Uterus (tissue), 4 donors: ENCODE results near the gene OR1A1. TPM values are rescaled to one million over a fixed set of nuclear protein-coding genes. Genes with fewer than 3 reads are reported as not detected.

ENCODE experiments used
- DNase-seq, 2 donors: peaks; one replicate each; pipeline ENCODE4 v3.0.0-alpha.2; 2019 to 2020
- H3K27ac ChIP-seq, 2 donors: fragments of 200-600 bp; sonication (generic); 1 replicate in 1 of 2; 2 replicates in 1 of 2; pipeline ENCODE4 v1.5.1; 2016 to 2018
- H3K27me3 ChIP-seq, 2 donors: fragments of 200-600 bp; sonication (generic); one replicate each; pipeline ENCODE4 v1.5.1; 2018 to 2019; ENCODE audit warnings: control low read depth in 1 of 2
- H3K36me3 ChIP-seq, 2 donors: fragments of 200-600 bp; sonication (generic); one replicate each; pipeline ENCODE4 v1.5.1; 2019; ENCODE audit warnings: control low read depth in 1 of 2
- H3K4me1 ChIP-seq, 2 donors: fragments of 200-600 bp; sonication (generic); one replicate each; pipeline ENCODE4 v1.5.1; 2018 to 2019; ENCODE audit warnings: control low read depth in 1 of 2
- H3K4me3 ChIP-seq, 2 donors: fragments of 200-600 bp; sonication (generic); 1 replicate in 1 of 2; 2 replicates in 1 of 2; pipeline ENCODE4 v1.5.1; 2018 to 2019; ENCODE audit warnings: mild to moderate bottlenecking in 1 of 2
- H3K9me3 ChIP-seq, 2 donors: fragments of 200-600 bp; sonication (generic); one replicate each; pipeline ENCODE4 v1.5.1; 2019; ENCODE audit warnings: control low read depth in 1 of 2
- POLR2A ChIP-seq, 2 donors: fragments of 450-650 bp; IDR thresholded peaks; one replicate each; pipeline ENCODE4 v1.6.1; 2016; ENCODE audit warnings: antibody characterized with exemption in 2 of 2, mild to moderate bottlenecking in 1 of 2, moderate library complexity in 1 of 2
- intact Hi-C: fragments of 100-400 bp; cut with DNase I; formaldehyde crosslinking; loops from one replicate; pipeline ENCODE4 v1.15.1; 2023; ENCODE audit warnings: low total_unique reads
- total RNA-seq, 4 donors: library from RNA; depleted of rRNA in 3 of 4; stranded (reverse); fragments of >200 nt in 3 of 4; gene quantifications; one replicate each; pipeline versions ENCODE4 v1.1.0 to v1.2.4, GENCODE V29; 2014 to 2023
- TF ChIP-seq, protein P1 (sequence below), 4 experiments: fragments of 200-600 bp in 2 of 4; fragments of 450-650 bp in 2 of 4; sonication (generic) in 2 of 4; IDR thresholded peaks; one replicate each; pipeline ENCODE4 v1.5.1; 2016 to 2019; ENCODE audit warnings: antibody characterized with exemption in 4 of 4, mild to moderate bottlenecking in 2 of 4, moderate library complexity in 1 of 4
- donor health status: DM: yes; HTN: yes; CAD: no.

OR1A1 gene
- total RNA-seq = not detected

DNA sequence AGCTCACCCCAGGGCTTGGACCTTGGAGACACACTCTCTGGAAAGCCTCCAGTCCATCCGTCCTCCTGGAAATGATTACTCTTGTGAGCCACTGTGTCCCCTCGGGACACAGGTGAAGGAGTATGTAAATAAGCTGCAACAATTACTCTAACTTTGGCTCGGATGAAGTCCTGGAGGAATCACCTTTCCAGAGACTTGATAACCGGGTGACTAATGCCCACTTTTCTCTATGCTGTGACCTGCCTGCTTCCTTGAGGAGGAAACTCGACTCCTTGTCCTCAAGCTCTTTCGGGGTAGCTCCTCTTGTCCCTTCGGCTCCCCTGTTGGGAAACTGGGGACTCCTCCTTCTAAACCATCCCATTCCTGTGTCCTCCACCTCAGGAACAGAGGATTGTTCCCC is at the start of gene OR1A1:
OR1A1 (plus strand) TSS at position 301 of the 400 bp plus-strand sequence. CDS start 7,954 bp downstream, outside the sequence.
- Histone ChIP-seq H3K9me3 (no peaks in the 10 kb centered on the region), H3K27ac (no peak within 1 kb of the TSS), H3K4me3 (no peak within 1 kb of the TSS), H3K4me1 (no peaks in the 10 kb centered on the region), H3K36me3 (no peaks in the 10 kb centered on the region), H3K27me3 (no peaks in the 10 kb centered on the region)
- DNase-seq = no peak
- intact Hi-C loops = no loop called here
- no peak for TF ChIP-seq POLR2A (IDR thresholded peaks at IDR 0.05)
- TF ChIP-seq, protein P1, sequence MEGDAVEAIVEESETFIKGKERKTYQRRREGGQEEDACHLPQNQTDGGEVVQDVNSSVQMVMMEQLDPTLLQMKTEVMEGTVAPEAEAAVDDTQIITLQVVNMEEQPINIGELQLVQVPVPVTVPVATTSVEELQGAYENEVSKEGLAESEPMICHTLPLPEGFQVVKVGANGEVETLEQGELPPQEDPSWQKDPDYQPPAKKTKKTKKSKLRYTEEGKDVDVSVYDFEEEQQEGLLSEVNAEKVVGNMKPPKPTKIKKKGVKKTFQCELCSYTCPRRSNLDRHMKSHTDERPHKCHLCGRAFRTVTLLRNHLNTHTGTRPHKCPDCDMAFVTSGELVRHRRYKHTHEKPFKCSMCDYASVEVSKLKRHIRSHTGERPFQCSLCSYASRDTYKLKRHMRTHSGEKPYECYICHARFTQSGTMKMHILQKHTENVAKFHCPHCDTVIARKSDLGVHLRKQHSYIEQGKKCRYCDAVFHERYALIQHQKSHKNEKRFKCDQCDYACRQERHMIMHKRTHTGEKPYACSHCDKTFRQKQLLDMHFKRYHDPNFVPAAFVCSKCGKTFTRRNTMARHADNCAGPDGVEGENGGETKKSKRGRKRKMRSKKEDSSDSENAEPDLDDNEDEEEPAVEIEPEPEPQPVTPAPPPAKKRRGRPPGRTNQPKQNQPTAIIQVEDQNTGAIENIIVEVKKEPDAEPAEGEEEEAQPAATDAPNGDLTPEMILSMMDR (IDR thresholded peaks at IDR 0.05) = no peak

- TF ChIP-seq, protein P1 (IDR thresholded peaks at IDR 0.05) = no peak
- no peak for TF ChIP-seq POLR2A (IDR thresholded peaks at IDR 0.05)
- no peak for DNase-seq
- no peak overlapping the region for H3K27ac ChIP-seq
- intact Hi-C loops = no loop called here
- no peaks in the 10 kb centered on the region for H3K27me3 ChIP-seq
- no peak overlapping the region for H3K4me3 ChIP-seq
- H3K9me3 ChIP-seq = no peaks in the 10 kb centered on the region
- H3K4me1 ChIP-seq = no peaks in the 10 kb centered on the region
- no peaks in the 10 kb centered on the region for H3K36me3 ChIP-seq
Observed at GRCh38 chr17:3167574-3167973, 39.9 kb upstream of the OR1A1 start.

DNA sequence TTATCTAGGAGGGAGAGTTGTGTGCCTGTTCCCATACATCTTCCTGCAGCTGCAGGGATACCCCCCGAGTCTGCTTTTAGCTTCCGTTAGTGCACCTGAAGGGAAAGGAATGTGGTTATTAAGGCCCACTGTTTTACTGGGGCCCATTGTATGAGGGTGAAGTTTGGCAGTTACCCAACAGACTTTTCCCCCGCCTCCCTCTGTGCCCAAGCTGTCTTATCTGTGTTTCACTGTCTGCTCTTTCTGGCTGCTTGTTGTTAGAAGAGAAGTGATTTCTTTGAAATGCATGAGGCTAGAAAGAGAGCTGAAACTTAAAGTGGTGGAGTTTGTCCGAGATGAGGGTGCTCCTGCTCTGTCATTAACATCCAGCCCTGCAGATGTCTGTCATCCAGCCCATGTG is 17.5 kb upstream of the OR1A1 start:
- intact Hi-C loops = no loop called here
- Histone ChIP-seq H3K4me3 (no peak overlapping the region), H3K27ac (no peak overlapping the region), H3K4me1 (no peaks in the 10 kb centered on the region), H3K9me3 (no peaks in the 10 kb centered on the region), H3K27me3 (no peaks in the 10 kb centered on the region), H3K36me3 (no peaks in the 10 kb centered on the region)
- TF ChIP-seq, protein P1 (IDR thresholded peaks at IDR 0.05) = no peak
- no peak for TF ChIP-seq POLR2A (IDR thresholded peaks at IDR 0.05)
- DNase-seq = no peak

DNA sequence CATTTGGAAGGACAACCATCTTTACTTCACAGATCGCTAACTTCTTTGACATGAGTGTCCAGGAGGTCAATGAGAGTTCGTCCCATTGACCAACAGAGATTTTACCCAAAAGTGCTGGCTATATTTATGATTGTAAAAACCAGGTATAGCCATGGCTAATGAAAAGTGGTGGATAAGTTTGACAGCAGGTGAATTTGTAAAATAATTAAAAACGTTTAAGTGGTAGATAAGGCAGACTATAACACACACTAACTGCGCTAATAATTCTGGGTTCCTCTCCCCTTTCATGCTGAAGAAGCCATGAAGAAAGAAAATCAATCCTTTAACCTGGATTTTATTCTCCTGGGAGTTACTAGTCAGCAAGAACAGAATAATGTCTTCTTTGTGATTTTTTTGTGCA is 10.2 kb upstream of the OR1A1 start, which contains the start of gene OR1A2:
OR1A2 (plus strand) TSS at position 301 of the 400 bp plus-strand sequence; CDS start at position 301, 0 bp downstream.
- Histone ChIP-seq H3K4me1 (no peaks in the 10 kb centered on the region), H3K27me3 (no peaks in the 10 kb centered on the region), H3K9me3 (no peaks in the 10 kb centered on the region), H3K4me3 (no peak within 1 kb of the TSS), H3K36me3 (no peaks in the 10 kb centered on the region), H3K27ac (no peak within 1 kb of the TSS)
- intact Hi-C loops = no loop called here
- DNase-seq = no peak
- TF ChIP-seq, protein P1 (IDR thresholded peaks at IDR 0.05) = no peak
- no peak for TF ChIP-seq POLR2A (IDR thresholded peaks at IDR 0.05)

DNA sequence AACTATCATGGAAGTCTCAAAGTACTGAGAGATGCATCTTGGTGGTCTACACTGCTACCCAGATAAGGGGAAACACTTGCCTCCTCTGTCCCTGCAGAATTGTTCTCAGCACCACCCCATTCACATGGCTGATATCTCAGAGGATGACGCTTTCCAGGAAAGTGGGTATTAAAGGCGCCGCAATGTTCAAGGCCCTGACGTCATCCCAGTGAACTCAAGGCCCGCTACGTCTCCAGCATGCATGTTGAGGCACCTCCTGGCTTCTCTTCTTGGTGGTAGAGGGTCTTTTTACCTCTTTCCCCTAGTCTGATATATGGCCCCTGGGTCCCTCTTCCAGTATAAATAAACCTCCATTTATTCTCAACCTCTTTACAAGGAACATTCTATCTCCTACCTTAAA is 1.0 kb downstream of the OR1A1 start:
- DNase-seq = no peak
- H3K4me1 ChIP-seq = no peaks in the 10 kb centered on the region
- no peak overlapping the region for H3K27ac ChIP-seq
- no peaks in the 10 kb centered on the region for H3K9me3 ChIP-seq
- TF ChIP-seq POLR2A (IDR thresholded peaks at IDR 0.05) = no peak
- TF ChIP-seq, protein P1 (IDR thresholded peaks at IDR 0.05) = no peak
- intact Hi-C loops = no loop called here
- H3K4me3 ChIP-seq = no peak overlapping the region
- H3K27me3 ChIP-seq = no peaks in the 10 kb centered on the region
- H3K36me3 ChIP-seq = no peaks in the 10 kb centered on the region
